HG03025 (cell line): ENCODE measurements around the gene COLEC12.

ENCODE experiments used
- ATAC-seq: cut with Tn5 transposase; IDR thresholded peaks from one replicate; pipeline ENCODE4 v1.9.1; 2021; ENCODE audit warnings: mild to moderate bottlenecking, moderate library complexity; ENCODE audit not compliant: unreplicated experiment, low FRiP score

The COLEC12 gene

DNA sequence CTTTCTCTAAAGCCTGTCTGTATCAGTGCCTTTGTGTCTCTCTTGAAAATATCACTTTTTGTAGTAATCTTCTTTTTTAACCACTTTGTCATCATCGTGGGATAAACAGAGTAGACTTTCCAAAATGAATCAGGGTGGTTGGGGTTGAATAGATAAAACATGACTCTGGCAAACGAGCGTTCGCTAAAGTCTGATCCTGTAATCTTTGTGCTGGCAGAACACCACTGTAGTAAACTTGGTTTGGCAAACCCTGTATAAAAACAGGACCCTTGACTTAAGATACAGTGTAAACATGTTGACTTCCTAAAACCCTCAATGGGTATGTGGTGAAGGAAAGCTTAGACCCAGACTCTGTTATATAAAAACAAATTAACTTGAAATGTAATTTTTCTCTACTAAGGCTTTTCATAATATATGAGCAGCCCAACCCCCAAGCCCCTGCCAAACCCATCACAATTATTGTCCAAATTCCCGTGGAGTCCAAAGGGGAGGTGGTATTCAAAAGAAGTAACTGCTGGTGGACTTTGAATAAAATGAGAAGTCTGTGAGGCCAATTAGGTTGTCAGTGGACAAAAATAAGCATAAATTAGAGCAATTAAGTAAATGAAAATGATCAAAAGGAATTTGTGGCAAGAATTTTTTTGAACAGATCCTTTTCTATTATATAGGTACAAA, 52.2 kb downstream of the COLEC12 start:
- no peak for ATAC-seq

DNA sequence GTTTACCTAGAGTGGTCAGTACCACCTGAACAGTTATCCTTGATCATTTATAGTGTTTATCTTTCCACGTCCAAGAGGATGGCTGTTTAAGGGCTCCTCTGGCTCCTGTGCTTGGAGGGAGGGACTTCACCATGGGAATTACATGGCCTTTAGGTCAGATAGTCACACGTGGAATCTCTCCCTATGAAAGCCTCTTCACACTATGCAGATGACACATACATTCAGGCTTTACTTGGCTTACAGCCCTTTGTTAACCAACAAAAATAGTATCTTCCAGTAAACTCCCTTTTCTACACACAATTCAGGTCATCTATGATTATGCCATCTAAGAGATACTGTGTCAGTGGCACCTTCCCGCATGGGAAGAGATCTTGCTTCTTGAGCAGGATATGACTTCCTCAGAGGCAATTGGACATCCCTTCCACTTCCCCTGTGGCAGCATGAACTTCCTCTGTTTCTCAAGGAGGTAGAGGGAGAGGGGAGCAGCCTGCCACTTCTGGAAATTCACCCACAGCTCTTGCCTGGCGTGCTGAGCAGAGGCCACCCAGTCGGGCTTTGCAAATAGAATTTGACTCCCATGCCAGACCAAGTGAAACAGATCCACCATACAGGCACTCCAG, 53.5 kb downstream of the COLEC12 start:
- ATAC-seq: no peak

DNA sequence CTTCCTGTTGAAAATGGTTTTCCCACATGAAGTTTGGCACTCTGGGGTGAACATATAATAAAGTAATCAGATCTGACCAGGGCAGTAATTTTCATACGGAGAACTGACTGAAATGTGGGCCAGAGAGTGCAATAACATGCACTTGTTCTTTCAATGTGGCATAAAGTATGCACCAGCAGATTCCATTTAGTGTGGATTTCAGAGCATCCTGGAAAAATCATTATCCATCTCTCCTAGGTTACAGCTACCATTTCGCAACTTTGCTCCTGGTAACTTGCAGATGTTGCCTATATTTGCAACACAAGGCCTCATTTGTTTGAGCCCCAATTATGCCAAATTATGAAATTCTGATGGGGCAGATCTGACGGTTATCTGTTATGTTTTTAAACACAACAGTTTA, 55.4 kb downstream of the COLEC12 start:
- no peak for ATAC-seq

DNA sequence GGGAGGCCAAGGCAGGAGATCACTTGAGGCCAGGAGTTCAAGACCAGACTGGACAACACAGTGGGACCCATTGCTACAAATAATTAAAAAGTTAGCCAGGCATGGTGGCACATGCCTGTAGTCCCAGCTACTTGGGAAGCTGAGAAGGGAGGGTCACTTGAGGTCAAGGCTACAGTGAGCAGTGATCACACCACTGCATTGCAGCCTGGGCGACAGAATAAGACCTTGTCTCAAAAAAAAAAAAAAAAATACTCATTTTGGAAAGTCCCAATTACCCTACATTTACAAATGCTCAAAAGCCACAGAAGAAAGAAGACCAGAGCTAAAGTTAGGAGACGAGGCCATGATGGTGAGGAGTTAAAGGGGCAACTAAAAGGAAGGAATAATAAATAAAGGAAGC, 61.9 kb downstream of the COLEC12 start:
- no peak for ATAC-seq

DNA sequence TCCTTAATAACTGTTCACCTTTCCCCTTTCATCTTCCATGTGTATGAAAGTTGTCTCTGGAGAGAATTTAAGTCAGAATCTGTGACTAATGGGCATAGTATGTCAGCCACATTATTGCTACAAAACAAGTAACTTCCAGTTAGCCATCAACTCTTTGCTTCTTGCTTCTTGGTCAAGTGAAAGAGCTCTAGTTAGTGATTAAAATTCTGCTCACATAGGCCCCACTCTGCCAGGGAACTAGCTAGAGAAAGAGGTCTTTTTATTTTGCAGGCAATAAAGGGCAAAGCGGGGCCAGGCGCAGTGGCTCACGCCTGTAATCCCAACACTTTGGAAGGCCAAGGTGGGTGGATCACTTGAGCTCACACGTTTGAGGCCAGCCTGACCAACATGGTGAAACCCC, 64.6 kb downstream of the COLEC12 start:
- no peak for ATAC-seq

DNA sequence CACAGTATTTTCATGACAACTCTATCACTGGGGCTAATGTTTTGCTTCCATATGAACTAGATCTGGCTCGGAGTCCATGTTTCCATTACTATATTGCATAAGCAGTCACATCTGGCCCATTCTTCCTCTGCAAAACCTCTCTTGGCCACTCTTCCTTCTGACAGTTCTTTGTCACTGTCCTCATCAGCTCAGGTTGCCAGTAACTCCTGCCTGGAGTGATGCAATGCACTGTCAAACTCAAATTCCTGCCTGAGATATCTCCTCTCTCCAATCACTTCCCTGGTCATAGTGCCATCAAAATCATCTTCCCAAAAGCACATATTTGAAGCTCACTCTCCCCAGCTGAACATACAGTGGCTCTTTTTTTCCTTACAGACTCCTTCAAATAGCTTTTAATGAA, 66.1 kb downstream of the COLEC12 start:
- no peak for ATAC-seq

DNA sequence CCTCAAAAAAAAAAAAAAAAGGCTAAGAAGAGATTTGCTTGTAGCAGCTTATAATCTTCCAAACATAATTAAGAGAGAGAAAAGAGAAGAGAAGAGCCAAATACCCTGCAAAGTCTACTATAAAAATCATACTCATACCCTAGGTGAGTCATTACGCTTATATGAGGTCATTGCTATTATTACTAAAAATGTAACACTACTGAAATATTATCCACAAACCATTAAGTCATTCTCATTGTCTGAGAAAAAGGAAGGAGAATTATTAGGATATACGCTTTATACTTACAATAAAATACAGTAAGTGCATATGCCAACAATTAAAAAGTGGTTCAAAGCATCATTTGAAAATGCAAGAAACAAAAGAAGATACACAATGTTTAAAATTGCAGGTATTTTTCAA, 66.5 kb downstream of the COLEC12 start:
- ATAC-seq: no peak

DNA sequence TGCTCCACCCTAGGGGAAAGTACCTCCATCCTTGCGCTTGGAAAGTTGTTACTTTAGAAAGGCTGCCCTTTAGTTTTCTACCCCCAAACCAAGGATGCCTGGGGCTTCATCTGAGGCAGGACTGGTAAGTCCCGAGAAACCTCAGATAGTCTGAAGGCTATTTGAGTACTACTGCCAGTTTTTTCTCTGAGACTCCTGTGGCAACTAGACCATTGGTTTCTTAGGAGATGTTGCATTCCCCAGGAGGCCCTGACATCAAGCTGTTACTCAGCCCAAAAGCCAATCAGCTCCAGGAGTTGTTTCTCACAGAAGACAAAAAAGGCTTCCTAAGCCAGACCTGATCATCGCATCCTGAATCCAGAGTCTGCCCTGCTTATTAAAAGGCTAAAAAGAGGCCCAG, 67.2 kb downstream of the COLEC12 start:
- ATAC-seq: no peak

DNA sequence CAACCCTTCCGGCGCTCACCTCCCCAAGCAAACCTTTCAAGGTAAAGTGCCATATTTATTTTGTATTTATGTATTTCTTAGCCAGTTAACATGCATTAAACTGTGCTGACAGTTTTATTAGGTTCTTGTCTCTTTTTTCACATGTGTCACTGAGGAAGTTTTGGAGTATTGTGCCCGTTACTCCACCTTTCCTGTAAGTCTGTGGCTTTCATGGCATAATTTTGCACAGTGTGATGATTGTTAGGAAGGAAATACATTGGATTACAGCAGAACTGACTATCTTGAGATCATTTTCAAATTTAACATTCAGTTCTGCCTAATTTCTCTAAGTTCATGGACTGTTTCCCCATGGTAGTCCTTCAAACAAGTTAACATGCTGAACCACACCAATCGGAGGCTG, 67.7 kb downstream of the COLEC12 start:
- ATAC-seq: no peak

DNA sequence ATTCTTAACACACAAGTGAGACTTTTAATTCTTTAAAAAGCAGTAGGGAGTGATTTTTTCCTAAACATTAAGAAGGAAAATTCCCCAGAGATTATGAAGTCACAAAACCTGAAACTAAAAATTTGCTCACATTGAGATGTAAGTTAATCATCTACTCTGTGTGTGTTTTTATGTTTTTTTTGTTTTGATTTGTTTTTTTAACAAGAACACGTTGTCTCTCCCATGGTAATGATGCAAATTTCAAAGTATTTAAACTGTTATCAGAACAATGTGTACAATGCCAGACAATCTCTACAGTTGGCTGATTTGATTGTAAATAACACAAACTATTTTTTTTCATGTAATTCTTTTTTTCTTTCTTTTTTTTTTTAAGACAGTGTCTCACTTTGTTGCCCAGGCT, 71.5 kb downstream of the COLEC12 start:
- no peak for ATAC-seq

DNA sequence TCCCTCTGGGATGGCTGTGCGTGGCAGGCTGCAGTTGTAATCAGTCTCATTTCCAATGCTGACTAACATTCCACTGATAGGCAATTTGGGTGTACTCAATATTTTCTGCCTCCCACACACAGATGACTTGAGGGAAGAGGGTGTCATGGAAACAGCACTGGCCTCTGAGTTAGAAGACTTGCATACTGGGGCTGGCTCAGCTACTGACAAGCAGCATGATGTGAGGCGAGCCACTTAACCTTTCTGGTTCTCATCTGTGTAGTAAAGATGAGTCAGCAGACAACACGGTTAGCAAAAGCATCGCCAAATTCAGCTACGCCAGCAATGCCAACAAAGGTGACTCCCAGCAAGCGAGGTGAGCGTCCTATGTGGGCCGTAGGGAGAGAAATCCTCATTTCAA, 73.5 kb downstream of the COLEC12 start:
- no peak for ATAC-seq

DNA sequence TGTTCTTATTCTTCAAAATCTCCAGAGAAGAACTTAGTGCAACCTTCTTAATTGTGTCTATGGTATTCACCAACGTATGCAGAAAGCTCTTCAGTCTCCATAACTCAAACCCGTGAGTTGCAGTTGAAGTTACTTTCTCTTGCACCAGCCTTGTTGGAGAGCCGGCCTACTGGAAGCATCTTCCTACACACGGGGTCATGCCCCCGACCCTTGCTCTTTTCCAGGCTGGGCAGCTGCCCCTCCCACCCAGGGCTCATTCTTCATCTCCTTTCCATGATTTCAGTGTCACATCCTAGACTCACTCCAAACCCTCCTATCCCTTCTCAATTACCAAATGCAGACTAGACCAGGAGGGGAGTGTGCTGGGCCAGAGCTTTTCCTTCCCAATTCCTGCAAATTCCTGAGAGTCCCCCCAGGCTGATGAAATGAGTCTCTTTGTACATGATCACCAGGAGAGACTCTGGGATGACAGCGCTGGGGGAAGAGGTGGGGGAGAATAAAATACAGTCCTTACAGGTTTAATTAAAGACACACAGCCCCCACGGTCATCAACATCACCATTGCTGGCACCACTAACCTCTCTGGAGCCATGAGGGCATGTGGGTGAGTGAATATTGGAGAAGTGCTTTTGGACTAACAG, 75.3 kb downstream of the COLEC12 start:
- ATAC-seq: no peak

DNA sequence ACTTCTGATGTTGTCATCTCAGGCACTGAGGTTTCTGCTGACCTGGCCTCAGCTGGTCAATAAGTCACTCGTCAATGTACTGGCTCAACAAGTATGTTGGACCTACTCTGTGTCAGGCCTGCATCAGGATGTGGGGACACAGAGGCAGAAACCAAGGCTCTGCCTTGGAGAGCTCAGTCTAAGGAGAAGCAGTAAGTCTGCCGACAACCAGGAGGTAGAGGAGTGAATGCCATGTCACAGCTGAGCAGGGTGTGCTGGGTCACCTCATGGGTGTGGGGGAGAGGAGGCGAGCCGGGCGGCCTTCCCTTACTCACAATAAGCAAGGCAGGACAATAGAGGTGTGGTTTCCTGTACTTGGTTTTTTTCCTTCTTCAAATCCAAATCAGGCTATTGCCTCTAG, 75.8 kb downstream of the COLEC12 start:
- ATAC-seq: no peak

DNA sequence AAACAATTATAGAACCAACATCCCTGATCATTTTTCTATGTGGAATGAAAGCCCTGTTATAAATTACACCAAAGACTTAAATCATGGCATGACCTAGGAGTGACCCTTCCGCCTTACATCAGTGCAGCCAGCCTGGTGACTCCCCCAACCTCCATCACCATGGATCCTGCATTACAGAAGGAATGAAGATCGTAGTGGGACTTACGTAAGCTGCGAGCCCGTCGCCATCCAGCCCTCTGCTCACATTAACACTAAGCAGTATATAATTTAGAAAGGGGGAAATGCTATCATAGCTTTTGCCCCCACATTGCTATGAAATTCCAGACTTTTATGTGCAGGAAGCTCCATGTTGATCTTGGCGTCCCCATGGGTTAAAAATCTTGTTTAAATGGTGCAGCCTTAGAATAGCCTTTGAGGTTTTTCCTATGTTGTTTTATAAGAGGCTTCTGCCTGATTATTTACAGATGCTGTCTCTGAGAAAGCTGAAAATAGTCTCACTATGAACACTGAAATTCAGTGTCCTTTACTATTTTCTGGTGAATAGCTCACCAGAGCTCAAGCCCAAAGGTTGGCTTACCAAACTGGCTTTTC, 76.3 kb downstream of the COLEC12 start:
- ATAC-seq: no peak

DNA sequence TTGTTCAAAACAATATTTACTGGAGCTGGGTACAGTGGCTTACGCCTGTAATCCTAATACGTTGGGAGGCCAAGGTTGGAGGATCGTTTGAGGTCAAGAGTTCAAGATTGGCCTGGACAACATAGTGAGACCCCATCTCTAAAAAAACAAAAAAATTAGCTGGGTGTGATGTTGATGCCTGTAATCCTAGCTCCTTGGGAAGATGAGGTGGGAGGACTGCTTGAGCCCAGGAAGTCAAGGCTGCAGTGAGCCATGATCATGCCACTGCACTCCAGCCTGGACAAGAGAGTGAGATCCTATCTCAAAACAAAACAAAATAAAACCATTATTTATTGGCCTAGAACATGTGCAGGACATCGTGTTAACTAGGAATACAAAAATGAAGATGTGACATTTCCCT, 77.5 kb downstream of the COLEC12 start:
- ATAC-seq: no peak

DNA sequence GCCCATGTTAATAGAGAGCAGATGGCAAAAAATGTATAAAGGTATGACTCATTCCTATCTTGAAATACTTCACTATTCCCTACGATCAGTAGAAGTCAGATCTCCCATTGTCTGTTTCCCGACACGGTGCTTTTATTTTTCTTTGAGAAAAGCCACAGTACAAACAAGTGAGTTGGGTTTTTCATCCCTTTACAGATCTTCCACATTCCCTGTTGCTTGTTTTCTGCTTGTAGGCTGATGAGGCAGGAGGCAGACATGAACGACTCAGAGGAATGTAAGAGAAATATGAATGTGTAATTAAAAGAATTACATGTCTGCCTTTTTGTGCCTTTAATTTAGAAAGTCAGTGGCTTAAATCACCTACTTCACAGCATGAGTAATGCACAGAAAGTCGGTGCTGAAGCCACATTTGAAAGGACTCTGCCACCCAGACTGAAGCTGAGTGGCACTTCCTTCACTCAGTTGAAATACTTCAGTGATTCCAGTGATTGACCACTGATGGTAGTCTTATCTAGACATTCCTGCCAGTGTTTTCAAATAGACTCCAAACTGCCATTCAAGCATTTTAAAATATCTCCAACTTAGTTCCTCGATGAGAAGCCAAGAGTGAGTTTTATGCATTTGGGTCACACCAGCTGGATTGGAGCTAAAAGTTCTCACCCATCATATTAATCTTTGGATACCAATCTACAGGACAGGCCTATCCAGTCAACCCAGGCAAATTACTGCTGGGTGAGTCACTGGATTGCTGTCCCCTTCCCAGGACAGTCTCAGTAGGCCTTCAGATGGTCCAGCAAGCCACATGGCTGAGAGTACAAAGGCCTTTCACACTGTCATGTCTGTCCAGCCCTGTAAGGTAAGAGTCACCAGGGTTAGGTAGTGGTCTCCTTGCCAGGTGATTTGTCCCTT, 79.0 kb downstream of the COLEC12 start:
- no peak for ATAC-seq

DNA sequence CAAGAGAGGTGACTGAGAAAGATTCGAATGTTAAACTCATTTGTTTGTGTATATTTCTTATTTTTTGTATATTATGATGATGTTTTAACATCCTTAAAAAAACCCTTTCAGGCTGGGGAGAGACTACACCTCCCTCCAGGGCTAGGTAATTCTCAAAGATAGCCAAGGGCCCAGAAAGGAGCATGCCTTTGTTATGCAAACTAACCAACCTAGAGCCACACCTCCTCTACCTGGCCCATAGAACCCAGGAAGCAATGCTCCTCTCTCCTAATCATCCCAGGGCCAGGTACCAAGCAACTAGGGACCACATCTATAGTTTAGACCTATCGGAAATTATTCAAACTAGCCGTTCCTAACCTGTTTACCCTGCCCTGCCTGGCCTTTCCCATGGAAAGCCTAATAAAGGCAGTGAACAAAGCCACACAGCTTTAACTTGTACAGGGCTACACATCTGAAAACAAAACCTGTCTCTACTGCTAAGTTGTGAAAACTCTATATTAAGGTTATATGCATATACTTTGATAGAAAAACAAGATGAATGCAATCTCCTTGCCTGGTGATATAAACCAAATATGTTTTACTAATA, 79.7 kb downstream of the COLEC12 start:
- no peak for ATAC-seq

DNA sequence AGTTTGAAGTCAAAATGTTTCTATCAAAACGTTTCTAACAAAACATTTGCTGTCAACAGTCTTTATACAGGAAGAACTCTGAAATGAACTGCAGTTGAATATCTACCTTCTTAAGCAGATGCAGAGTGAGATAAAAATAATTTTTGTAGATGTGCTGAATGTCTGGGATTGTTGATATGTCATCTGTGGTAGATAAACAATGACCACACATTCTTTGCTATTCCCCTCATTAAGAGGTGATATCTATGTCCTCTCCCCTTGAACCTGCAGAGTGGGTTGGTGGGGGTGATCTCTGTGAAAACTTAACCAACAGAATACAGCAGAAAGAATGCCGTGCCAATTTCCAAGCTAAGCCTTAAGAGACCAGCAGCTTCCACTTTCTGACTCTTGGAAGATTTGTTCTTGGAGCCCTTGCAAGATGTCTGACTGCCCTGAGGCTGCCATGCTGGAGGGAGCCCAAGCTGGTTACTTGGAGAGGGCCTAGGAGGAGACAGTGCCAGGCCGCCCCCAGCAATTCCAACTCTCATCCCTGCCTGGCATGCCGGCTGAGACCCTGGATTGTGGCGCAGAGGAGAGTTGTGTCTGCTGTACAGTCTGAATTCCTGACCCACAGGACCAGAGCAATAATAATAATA, 80.8 kb downstream of the COLEC12 start:
- ATAC-seq: no peak

DNA sequence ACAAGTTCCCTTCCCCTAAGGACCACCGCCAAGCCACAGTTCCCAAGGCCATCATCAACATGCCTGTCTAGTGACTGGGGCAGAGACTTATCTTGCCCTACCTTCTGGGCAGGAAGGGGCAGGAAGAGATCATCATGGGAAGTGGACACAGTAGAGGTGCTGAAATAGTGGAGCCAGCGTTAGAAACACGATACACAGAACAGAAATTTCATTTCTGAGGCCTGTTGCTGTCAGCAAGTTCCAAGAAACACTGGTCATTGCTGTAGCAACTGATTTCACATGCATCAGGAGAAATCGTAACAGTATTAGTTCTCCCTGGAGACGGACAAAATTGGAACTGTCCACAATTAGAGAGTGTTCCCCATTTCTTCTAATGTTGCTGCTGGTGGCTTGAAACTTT, 83.0 kb downstream of the COLEC12 start:
- ATAC-seq: no peak

DNA sequence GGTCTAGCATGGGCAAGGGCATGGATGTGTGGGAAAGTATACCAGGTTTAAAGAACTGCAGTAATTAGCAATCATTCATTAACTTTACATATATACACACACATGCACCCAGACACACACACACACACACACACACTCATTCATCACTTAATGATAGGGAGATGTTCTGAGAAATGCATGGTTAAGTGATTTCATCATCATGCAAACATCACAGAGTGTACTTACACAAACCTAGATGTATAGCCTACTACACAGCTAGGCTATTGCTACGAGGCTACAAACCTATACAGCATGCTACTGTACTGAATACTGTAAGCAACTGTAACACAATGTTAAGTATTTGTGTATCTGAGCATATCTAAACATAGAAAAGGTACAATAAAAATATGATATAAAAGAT, 83.6 kb downstream of the COLEC12 start:
- ATAC-seq: no peak
